ENCODE data around the gene GABRG3.

- TF ChIP-seq, protein P1, sequence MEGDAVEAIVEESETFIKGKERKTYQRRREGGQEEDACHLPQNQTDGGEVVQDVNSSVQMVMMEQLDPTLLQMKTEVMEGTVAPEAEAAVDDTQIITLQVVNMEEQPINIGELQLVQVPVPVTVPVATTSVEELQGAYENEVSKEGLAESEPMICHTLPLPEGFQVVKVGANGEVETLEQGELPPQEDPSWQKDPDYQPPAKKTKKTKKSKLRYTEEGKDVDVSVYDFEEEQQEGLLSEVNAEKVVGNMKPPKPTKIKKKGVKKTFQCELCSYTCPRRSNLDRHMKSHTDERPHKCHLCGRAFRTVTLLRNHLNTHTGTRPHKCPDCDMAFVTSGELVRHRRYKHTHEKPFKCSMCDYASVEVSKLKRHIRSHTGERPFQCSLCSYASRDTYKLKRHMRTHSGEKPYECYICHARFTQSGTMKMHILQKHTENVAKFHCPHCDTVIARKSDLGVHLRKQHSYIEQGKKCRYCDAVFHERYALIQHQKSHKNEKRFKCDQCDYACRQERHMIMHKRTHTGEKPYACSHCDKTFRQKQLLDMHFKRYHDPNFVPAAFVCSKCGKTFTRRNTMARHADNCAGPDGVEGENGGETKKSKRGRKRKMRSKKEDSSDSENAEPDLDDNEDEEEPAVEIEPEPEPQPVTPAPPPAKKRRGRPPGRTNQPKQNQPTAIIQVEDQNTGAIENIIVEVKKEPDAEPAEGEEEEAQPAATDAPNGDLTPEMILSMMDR (tag by site-specific recombination; IDR thresholded peaks at IDR 0.05), result no peak
- TF ChIP-seq, protein P2, sequence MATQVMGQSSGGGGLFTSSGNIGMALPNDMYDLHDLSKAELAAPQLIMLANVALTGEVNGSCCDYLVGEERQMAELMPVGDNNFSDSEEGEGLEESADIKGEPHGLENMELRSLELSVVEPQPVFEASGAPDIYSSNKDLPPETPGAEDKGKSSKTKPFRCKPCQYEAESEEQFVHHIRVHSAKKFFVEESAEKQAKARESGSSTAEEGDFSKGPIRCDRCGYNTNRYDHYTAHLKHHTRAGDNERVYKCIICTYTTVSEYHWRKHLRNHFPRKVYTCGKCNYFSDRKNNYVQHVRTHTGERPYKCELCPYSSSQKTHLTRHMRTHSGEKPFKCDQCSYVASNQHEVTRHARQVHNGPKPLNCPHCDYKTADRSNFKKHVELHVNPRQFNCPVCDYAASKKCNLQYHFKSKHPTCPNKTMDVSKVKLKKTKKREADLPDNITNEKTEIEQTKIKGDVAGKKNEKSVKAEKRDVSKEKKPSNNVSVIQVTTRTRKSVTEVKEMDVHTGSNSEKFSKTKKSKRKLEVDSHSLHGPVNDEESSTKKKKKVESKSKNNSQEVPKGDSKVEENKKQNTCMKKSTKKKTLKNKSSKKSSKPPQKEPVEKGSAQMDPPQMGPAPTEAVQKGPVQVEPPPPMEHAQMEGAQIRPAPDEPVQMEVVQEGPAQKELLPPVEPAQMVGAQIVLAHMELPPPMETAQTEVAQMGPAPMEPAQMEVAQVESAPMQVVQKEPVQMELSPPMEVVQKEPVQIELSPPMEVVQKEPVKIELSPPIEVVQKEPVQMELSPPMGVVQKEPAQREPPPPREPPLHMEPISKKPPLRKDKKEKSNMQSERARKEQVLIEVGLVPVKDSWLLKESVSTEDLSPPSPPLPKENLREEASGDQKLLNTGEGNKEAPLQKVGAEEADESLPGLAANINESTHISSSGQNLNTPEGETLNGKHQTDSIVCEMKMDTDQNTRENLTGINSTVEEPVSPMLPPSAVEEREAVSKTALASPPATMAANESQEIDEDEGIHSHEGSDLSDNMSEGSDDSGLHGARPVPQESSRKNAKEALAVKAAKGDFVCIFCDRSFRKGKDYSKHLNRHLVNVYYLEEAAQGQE (tag by site-specific recombination; IDR thresholded peaks at IDR 0.05), result no peak
- TF ChIP-seq ZBTB7A (tag by site-specific recombination; IDR thresholded peaks at IDR 0.05; ENCODE audit: low read depth) (no peak), SALL2 (tag by site-specific recombination; IDR thresholded peaks at IDR 0.05; ENCODE audit: borderline replicate concordance) (no peak)
- TF ChIP-seq, protein P3, sequence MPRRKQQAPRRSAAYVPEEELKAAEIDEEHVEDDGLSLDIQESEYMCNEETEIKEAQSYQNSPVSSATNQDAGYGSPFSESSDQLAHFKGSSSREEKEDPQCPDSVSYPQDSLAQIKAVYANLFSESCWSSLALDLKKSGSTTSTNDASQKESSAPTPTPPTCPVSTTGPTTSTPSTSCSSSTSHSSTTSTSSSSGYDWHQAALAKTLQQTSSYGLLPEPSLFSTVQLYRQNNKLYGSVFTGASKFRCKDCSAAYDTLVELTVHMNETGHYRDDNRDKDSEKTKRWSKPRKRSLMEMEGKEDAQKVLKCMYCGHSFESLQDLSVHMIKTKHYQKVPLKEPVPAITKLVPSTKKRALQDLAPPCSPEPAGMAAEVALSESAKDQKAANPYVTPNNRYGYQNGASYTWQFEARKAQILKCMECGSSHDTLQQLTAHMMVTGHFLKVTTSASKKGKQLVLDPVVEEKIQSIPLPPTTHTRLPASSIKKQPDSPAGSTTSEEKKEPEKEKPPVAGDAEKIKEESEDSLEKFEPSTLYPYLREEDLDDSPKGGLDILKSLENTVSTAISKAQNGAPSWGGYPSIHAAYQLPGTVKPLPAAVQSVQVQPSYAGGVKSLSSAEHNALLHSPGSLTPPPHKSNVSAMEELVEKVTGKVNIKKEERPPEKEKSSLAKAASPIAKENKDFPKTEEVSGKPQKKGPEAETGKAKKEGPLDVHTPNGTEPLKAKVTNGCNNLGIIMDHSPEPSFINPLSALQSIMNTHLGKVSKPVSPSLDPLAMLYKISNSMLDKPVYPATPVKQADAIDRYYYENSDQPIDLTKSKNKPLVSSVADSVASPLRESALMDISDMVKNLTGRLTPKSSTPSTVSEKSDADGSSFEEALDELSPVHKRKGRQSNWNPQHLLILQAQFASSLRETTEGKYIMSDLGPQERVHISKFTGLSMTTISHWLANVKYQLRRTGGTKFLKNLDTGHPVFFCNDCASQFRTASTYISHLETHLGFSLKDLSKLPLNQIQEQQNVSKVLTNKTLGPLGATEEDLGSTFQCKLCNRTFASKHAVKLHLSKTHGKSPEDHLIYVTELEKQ (tag by site-specific recombination; IDR thresholded peaks at IDR 0.05; ENCODE audit: borderline replicate concordance), result no peak
These were observed 538.0 kb downstream of the GABRG3 start for GRCh38 chr15:27509014-27509413.
